K562 (cell line): Measurements from ENCODE around the gene ARHGDIB. TPM values are rescaled to one million over a fixed set of nuclear protein-coding genes. Genes with fewer than 3 reads are reported as not detected.
A peak's percentile ranks its signal among the peaks of the same experiment; 100 is the strongest.

Experiments
- ARID1B ChIP-seq: fragments of 450-650 bp; IDR thresholded peaks from 2 replicates; pipeline ENCODE4 v1.6.1; 2016; ENCODE audit warnings: antibody characterized with exemption, mild to moderate bottlenecking, inconsistent platforms
- DPF2 ChIP-seq: fragments of 450-650 bp; IDR thresholded peaks from 2 replicates; pipeline ENCODE4 v1.6.1; 2016
- FOXM1 ChIP-seq, 2 experiments: fragments of 450-650 bp in 1 of 2; sonication (generic) in 1 of 2; formaldehyde crosslinking in 1 of 2; IDR thresholded peaks; 2 replicates each; pipeline versions ENCODE4 v1.6.1 to v1.9.0; 2017 to 2022; ENCODE audit warnings: low read depth in 2 of 2, mild to moderate bottlenecking in 2 of 2, missing genetic modification reagents in 1 of 2, moderate library complexity in 1 of 2
- HDGF ChIP-seq: fragments of 450-650 bp; IDR thresholded peaks from 2 replicates; pipeline ENCODE4 v1.6.1; 2016
- HEY1 ChIP-seq: fragments of 250-450 bp; sonication (Bioruptor Pico); IDR thresholded peaks from 2 replicates; pipeline ENCODE4 v1.5.0; 2020; ENCODE audit warnings: mild to moderate bottlenecking, moderate library complexity, borderline replicate concordance
- HOXB6 ChIP-seq: fragments of 250-450 bp; sonication (Bioruptor Pico); IDR thresholded peaks from 2 replicates; pipeline ENCODE4 v1.5.1; 2022; ENCODE audit warnings: mild to moderate bottlenecking, borderline replicate concordance
- KDM1A ChIP-seq, 2 experiments: fragments of 450-650 bp; IDR thresholded peaks; 2 replicates each; pipeline ENCODE4 v1.6.1; 2016; ENCODE audit warnings: mild to moderate bottlenecking in 2 of 2
- MCM5 ChIP-seq: fragments of 450-650 bp; IDR thresholded peaks from 2 replicates; pipeline ENCODE4 v1.6.1; 2016; ENCODE audit warnings: low read depth
- NCOR1 ChIP-seq: fragments of 450-650 bp; IDR thresholded peaks from 2 replicates; pipeline ENCODE4 v1.6.1; 2016; ENCODE audit warnings: mild to moderate bottlenecking, moderate library complexity
- PML ChIP-seq: IDR thresholded peaks from 2 replicates; pipeline ENCODE4 v1.6.1; 2012; ENCODE audit warnings: low read length, inconsistent platforms
- SMARCA4 ChIP-seq: fragments of 450-650 bp; IDR thresholded peaks from 2 replicates; pipeline ENCODE4 v1.6.1; 2016
- STAT5A ChIP-seq: IDR thresholded peaks from 2 replicates; pipeline ENCODE4 v1.6.1; 2012; ENCODE audit warnings: low read length, inconsistent platforms, borderline replicate concordance
- ZNF316 ChIP-seq: fragments of 450-650 bp; IDR thresholded peaks from 2 replicates; pipeline ENCODE4 v1.6.1; 2016
- ZNF766 ChIP-seq: fragments of 200-800 bp; sonication (Bioruptor generic); conservative IDR thresholded peaks from 2 replicates; pipeline ENCODE4 v1.6.1; 2016; ENCODE audit warnings: missing genetic modification characterization, missing compliant biosample characterization
- polyA plus RNA-seq, 8 experiments: library from polyadenylated mRNA; depleted of rRNA in 4 of 8; stranded (reverse) in 5 of 8; unstranded in 3 of 8; fragments of >200 nt; fragmentation: Nextera tagmentation in 2 of 8; fragmentation: Illumina TruSeq in 1 of 8; extraction: Ambion mirVana in 2 of 8; extraction: Trizol in 1 of 8; gene quantifications; 2 replicates each; pipeline versions ENCODE4 v1.2.1 to v1.2.3, GENCODE V29; 2011 to 2014; ENCODE audit warnings: inconsistent platforms in 1 of 8, missing spikeins in 1 of 8
- total RNA-seq, 7 experiments: library from RNA; depleted of rRNA in 6 of 7; stranded (reverse); fragments of >200 nt in 6 of 7; fragmentation: Illumina TruSeq in 2 of 7; extraction: Trizol in 2 of 7; gene quantifications; 2 replicates each; pipeline versions ENCODE4 v1.2.1 to v1.2.3, GENCODE V29; 2011 to 2021; ENCODE audit warnings: low replicate concordance in 1 of 7
- TF ChIP-seq, protein P1 (sequence below): sonication (generic); IDR thresholded peaks from 2 replicates; pipeline ENCODE4 v1.6.1; 2016

Gene ARHGDIB
- total and polyA plus RNA-seq, 9 of the 15 experiments (the other 6 are each of a cell fraction or from before 2014, with no cell fraction given), result 9.5 to 204 (median 116) TPM

DNA sequence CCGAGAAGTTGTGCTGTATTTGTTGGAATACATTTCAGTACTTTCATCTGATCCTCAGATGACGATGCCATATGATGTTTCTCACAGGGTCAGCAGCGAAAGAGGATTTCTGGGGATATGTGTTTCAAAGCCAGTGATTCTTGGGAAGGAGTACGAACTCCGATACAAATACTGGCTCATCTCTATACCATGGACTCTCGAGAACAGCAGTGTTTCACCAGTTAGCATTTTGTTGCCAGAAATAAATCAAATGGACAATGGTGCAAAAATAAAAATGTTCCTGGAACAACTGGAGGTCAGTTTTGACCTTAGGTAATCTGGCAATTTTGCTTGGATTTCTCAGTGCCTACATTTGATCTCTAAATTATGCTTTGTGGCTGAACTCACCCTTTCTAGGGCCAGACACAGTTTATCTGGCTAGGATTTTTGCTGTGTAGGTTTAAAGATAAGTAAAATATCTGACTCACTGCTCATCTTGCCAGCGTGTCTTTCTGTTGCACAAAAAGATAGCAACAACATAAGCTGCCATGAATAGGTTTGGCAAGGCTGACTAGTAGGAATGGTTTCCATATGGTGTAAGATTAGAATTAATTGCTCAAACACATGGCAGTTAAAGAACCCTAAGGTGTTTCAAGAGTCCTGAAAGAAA, 64.8 kb downstream of the ARHGDIB start (continued):
- TF ChIP-seq, protein P1, sequence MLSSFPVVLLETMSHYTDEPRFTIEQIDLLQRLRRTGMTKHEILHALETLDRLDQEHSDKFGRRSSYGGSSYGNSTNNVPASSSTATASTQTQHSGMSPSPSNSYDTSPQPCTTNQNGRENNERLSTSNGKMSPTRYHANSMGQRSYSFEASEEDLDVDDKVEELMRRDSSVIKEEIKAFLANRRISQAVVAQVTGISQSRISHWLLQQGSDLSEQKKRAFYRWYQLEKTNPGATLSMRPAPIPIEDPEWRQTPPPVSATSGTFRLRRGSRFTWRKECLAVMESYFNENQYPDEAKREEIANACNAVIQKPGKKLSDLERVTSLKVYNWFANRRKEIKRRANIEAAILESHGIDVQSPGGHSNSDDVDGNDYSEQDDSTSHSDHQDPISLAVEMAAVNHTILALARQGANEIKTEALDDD, result peak; percentile 74; the same call in 1 of the 2 replicates
- TF ChIP-seq ZNF316 (peak; percentile 26; the same call in 1 of the 2 replicates), MCM5 (no peak), FOXM1 (IDR thresholded peaks at IDR 0.05; ENCODE audit: low read depth) (peak; percentile 18; the same call in 1 of the 2 replicates), FOXM1 (CRISPR knock-in tag; IDR thresholded peaks at IDR 0.05; ENCODE audit: low read depth) (no peak), HOXB6 (no peak), ZNF766 (CRISPR knock-in tag) (0 out of 2 replicates have a peak, but pooled peaks have one; percentile 2), KDM1A (IDR thresholded peaks at IDR 0.05) (peak in 1 of 2 experiments; percentile 26; a peak in 1 of 4 replicates), ARID1B (peak; percentile 75), NCOR1 (peak; percentile 72; the same call in 1 of the 2 replicates), DPF2 (peak; percentile 59; the same call in 1 of the 2 replicates), STAT5A (peak; percentile 43; the same call in 1 of the 2 replicates), PML (0 out of 2 replicates have a peak, but pooled peaks have one; percentile 22), SMARCA4 (peak; percentile 44; the same call in 1 of the 2 replicates), HEY1 (CRISPR knock-in tag) (no peak), HDGF (no peak)
